ENCODE results near the gene RYR1.
A peak's percentile ranks its signal among the peaks of the same experiment; 100 is the strongest.
"Not testable (repeated sequence)": the region's sequence is repeated elsewhere in the genome, so short reads cannot be mapped to it uniquely, and the experiment has no call there.

The RYR1 gene

DNA sequence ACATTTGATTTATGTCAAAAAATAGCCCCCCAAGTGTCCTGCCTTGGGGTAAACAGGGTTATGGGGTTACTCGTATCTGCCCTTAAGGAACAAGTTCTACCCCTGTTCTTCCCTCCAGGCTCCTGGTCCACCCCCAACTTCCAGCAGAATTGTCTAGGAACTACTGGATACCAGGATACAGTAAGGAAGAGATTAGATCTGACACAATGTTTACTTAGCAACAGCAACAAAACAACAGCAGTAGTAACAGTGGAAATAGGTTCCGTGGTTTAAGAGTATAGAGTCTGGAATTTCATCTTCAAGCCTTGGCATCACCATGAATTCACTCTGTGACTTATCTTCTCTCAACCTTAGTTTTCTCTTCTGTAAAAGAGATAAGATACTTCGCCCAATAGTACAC, 32.3 kb upstream of the RYR1 start:
- peak; percentile 50 for DNase-seq (ENCODE audit: low read depth)
- no peak overlapping the region for H3K4me3 ChIP-seq (ENCODE audit: low read length)
- TF ChIP-seq CTCF (conservative IDR thresholded peaks at IDR 0.05; ENCODE audit: low read length) = no peak

DNA sequence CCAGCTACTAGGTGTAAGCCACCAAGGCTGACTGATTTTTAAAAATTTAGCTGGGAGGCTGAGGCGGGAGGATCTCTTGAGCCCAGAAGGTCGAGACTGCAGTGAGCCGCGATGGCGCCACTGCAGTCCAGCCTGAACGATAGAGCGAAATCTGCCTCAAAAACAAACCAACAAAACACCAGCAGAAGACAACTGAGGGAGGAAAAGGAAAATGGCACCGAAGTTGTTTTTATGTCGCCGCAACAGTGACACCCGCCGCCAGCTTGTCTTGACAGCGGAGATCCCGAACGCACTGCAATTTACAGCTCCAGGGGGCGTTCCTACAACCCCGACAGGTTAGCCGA, 30.9 kb upstream of the RYR1 start:
- no peak; the same call in 1 of the 2 replicates for TF ChIP-seq CTCF (conservative IDR thresholded peaks at IDR 0.05; ENCODE audit: low read length)
- DNase-seq (ENCODE audit: low read depth) = no peak
- peak overlapping the region; percentile 59 for H3K4me3 ChIP-seq (ENCODE audit: low read length)

DNA sequence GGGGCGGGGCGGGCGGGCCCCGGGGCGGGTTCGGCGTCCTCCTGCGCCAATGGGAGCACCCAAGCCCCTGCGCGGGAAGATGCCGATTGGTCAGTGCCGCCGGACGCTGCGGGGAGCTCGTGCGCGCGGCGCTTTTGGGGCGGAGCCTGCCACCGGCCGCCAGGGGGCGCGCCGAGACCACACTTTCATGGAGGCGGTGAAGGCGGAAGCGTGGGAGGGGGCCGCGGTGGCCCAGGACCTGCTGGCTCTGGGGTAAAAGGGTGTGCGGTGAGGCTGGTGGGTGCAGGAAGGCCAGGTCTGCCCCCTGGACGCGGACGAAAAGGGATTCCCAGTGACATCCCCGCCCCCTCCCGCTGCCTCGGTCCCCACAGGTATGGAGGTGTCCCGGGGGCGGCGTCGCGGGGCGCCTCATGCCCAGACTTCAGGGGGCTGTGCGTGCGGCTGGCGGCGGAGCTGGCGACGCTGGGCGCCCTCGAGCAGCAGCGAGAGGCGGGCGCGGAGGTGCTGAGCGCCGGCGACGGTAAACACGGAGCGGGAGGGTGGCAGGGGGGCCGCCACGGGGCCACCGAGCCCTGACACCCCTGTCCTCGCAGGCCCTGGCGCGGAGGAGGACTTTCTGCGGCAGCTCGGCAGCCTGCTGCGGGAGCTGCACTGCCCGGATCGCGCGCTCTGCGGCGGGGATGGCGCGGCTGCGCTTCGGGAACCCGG, 30.4 kb upstream of the RYR1 start, which contains the start of gene FAM98C:
TSS of gene FAM98C (plus strand) at position 127 of the 708 bp plus-strand sequence. CDS start at position 188, 61 bp downstream.
- peak; percentile 65 for TF ChIP-seq CTCF (conservative IDR thresholded peaks at IDR 0.05; ENCODE audit: low read length)
- peak; percentile 94 for DNase-seq (ENCODE audit: low read depth)
- H3K4me3 ChIP-seq (ENCODE audit: low read length) = peak within 1 kb of the TSS; percentile 93

GRCh38 chr19:38404858-38405257, 28.6 kb upstream of the RYR1 start:
- DNase-seq (ENCODE audit: low read depth) = no peak
- no peak for TF ChIP-seq CTCF (conservative IDR thresholded peaks at IDR 0.05; ENCODE audit: low read length)
- H3K4me3 ChIP-seq (ENCODE audit: low read length) = no peak overlapping the region

GRCh38 chr19:38405276-38405675, 28.2 kb upstream of the RYR1 start:
- H3K4me3 ChIP-seq (ENCODE audit: low read length) = no peak overlapping the region
- TF ChIP-seq CTCF (conservative IDR thresholded peaks at IDR 0.05; ENCODE audit: low read length) = no peak
- DNase-seq (ENCODE audit: low read depth) = no peak

DNA sequence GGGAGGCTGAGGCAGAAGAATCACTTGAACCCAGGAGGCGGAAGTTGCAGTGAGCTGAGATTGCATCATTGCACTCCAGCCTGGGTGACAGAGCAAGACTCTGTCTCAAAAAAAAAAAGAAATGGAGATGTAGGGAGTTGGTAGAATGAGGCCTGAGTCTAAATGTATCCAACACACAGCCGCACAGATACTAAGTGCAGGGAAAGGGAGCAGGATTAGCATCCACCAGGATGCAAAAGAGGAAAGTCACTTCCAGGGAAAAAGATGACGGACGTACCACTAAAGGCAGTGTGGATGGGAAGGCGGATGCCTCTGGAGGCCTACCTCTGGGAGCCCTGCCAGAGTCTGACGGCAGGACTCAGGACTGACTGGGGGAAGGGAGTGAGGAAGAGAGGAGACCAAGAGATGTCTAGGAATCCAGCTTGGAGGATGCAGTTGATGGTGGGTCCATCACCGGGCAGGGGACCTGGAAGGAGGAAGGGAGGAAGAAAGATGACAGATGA, 23.8 kb upstream of the RYR1 start:
- H3K4me3 ChIP-seq (ENCODE audit: low read length) = no peak overlapping the region
- DNase-seq (ENCODE audit: low read depth) = peak; percentile 43
- TF ChIP-seq CTCF (conservative IDR thresholded peaks at IDR 0.05; ENCODE audit: low read length) = no peak

DNA sequence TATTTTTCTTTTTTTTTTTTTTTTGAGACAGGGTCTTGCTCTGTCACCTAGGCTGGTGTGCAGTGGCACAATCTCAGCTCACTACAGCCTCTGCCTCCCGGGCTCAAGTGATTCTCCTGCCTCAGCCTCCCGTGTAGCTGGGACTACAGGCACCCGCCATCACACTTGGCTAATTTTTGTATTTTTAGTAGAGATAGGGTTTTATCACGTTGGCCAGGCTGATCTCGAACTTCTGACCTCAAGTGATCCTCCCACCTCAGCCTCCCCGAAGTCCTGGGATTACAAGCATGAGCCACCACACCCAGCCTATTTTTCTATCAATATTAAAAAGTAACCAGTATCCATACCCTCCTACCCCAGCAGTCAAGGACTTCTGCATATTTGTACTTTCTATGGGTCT, 23.1 kb upstream of the RYR1 start:
- H3K4me3 ChIP-seq (ENCODE audit: low read length); DNase-seq (ENCODE audit: low read depth): not testable (repeated sequence)
